Kidney capillary endothelial cell (primary cell): ENCODE results near the gene AIF1L.

ENCODE experiments used
- DNase-seq: peaks from one replicate; pipeline ENCODE4 v3.0.0-alpha.2; 2018; ENCODE audit warnings: low spot score

The AIF1L gene

DNA sequence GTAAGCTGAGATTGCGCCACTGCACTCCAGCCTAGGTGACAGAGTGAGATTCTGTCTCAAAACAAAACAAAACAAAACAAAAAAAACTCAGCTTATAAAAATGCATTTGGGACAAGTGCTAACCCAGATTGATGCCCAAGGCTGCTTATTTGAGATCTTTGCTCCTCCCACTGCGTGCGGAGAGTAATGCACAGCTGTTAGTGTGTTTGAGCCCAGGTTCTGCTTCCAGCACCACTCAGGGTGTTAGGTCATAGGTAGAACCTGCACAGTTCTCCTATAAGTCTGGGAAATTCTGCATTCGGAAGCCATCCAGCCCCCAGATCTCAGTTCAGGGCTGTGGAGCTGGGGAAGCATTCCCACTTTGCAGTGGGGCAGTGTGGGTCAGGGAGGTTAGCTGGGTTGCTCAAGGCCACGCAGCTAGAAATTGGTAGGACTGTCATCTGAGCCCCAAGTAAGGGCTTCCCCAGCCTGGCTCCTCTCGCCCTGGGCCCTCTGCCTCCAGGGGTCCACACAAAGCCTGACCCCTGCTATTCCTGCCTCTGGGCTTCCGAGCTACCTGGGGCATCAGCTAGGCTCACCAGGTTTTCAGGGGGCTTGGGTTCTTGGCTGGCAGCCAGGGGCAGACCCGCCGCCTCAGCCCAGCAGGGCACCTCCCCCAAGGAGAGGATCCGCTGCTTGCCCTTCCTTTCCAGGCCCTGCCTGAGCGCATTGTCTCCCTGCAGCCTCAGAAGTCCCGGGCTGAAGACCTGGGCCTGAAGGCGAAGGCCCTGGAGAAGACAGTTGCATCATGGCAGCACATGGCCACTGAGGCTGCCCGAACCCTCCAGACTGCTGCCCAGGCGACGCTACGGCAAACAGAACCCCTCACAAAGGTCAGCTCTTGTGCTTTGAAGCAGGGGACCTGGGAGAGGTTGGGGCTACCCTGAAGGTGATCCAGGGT is 17.6 kb upstream of the AIF1L start:
- no peak for DNase-seq

- no peak for DNase-seq
Measured at GRCh38 chr9:131080589-131080988, 15.7 kb upstream of the AIF1L start.

DNA sequence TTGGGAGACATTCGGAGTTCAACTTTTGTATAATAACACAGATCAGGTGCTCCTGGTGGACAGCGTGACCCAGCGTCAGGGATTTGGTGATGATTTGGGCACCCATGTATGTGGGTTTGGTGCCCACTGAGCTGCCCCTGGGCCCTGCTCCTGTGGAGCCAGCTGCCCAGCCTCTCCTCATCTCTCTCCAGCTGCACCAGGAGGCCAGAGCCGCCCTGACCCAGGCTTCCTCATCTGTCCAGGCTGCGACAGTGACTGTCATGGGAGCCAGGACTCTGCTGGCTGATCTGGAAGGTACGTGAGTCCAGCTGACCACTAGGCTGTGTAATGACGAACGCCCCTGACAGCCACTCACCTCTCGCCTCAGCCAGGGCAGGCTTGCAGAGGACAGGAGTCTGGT is 14.5 kb upstream of the AIF1L start:
- DNase-seq = no peak

GRCh38 chr9:131082774-131083512 is 13.4 kb upstream of the AIF1L start:
- no peak for DNase-seq

GRCh38 chr9:131084661-131085369 is 11.5 kb upstream of the AIF1L start:
- no peak for DNase-seq

DNA sequence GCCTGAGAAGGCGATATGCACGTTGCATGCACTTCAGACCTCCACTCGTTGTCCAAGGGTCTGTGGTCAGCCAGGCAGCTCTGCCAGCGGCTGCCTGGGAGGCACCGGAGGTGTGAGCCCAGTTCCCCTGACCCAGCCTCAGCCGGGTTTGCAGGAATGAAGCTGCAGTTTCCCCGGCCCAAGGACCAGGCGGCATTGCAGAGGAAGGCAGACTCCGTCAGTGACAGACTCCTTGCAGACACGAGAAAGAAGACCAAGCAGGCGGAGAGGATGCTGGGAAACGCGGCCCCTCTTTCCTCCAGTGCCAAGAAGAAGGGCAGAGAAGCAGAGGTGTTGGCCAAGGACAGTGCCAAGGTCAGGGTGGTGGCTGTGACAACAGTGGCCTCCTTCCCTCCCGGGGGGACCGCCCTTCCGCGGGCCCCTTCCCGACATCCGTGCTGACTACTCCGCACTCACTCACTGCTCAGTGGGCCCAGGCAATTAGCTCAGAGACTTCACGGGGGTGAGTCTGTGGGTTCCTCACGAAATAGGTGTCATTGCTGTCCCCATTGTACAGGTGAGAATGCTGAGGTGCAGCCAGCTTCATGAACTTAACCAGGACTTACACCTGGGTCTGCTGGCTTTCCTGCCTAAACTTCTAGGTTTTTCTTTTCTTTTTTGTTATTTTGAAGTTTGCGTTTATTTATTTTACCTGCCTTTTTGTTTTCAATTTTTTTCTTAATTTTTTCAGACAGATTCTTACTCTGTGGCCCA is 10.8 kb upstream of the AIF1L start:
- no peak for DNase-seq

DNA sequence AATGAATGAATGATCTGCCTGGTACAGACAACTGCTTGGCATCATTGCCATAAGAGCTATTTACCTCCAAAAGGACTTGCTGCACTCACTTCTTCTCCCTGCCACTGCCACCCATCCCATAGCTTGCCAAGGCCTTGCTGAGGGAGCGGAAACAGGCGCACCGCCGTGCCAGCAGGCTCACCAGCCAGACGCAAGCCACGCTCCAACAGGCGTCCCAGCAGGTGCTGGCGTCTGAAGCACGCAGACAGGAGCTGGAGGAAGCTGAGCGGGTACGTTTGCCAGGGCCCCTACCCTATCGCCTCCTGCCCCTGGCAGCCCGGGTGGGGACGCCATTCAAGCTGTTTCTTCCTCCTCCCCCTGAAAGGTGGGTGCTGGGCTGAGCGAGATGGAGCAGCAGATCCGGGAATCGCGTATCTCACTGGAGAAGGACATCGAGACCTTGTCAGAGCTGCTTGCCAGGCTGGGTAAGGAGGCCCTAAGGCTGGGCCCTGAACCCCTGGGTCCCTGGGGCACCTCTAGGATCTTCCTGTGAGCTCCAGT is 8.9 kb upstream of the AIF1L start:
- no peak for DNase-seq

DNA sequence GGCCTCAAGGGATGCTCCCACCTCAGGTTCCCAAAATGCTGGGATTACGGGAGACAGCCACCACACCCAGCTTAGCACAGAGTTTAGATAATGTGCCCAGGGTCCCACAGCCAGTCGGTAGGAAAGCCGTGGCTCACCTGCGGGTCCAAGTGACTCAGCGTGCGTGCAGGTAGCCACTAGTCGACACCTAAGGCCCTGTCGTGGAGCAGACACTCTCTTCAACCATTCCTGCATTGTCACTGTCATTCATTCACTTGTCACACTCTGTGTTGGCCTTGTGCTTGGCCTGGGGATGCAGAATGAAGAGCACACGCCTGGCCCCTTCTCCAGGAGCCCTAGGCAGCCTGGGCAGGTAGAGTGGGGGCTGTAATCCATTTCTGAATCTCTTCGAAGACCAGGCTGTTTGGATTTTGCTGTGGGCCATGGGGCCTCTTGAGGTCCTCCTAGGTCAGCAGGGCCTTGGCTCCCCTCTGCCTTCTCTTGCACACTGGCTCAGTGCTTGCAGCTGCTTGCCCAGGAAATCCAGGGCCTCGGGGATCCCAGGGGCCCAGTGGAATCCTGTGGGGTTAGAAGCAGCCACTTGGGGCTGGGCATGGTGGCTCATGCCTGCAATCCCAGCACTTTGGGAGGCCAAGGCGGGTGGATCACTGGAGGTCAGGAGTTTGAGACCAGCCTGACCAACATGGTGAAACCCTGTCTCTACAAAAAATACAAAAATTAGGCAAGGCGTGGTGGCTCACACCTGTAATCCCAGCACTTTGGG is 6.1 kb upstream of the AIF1L start:
- no peak for DNase-seq

GRCh38 chr9:131091352-131091992 is 4.9 kb upstream of the AIF1L start:
- no peak for DNase-seq

GRCh38 chr9:131092030-131092429 is 4.3 kb upstream of the AIF1L start:
- no peak for DNase-seq

GRCh38 chr9:131092548-131093440 is 3.5 kb upstream of the AIF1L start:
- DNase-seq = no peak

DNA sequence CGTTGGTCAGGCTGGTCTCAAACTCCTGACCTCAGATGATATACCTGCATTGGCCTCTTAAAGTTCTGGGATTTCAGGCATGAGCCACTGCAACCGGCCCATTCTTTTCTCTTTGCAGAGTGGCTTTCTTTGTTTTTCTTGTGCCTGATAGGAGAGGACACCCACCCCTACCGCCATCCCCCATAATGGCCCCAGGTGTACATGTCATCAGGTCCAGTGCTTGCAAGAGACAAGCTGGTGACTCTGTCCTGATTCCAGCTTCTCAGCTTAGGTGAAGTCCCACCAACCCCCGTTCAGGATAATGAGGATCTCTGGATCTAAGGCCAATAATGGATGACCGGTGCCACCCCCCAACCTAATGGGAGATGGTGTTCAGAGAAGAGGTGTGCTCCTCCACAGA is 2.3 kb upstream of the AIF1L start:
- no peak for DNase-seq

DNA sequence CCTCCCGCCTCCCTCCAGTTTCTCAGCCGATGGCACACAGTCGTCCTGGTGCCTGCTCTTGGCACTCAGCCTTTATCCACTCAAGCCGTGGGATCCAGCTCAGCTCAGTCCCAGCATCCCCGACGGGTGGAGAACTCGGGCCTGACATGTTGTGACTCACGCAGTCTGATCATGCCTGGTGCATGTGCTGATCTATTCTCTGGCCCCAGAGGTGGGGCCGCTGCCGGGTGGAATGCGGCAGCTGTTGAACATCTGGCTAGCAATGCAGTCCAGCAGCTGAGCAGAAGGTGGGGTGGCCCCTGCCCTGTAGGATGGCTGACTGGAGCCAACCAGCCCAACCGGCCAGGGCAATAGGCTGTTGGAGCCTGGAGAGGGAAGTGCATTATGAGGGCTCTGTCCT is 1.7 kb upstream of the AIF1L start:
- no peak for DNase-seq

GRCh38 chr9:131095666-131096268 is 564 bp upstream of the AIF1L start:
- DNase-seq = no peak

DNA sequence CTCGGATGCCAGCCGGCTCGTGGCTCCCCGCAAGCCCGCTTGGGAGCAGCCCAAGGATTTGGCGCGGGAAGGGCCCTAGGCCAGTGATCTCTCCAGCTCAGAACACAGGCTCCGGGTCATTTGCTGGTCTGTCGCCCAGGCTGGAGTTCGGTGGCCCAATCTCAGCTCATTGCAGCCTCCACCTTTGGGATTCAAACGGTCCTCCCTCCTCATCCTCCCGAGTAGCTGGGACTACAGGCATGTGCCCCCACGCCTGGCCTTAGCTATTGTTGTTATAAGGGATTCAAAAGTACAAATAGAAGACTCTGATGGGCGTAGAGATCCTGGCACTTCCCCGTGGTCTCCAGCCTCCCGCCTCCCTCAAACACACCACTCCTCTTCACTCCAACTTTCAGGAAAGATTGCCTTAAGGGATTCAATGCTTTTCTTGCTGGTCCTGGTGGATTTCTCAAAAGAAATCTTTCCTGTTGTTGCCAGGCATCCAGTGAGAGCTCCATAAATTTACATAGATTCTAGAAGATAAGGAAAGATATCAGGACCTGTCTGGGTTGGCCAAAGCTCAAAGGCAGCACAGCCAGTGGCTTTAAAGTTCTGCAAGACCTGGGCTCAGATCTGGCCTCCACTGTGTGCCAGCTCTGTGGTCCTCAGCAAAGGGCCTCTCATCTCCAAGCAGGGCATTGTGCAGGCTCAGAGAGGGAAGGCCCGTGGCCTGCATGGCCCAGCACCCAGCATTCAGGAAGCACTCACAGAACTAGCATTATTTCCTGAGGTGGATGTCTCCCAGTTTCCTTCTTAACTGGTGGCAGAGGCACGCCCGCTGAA is 1.0 kb downstream of the AIF1L start:
- no peak for DNase-seq

DNA sequence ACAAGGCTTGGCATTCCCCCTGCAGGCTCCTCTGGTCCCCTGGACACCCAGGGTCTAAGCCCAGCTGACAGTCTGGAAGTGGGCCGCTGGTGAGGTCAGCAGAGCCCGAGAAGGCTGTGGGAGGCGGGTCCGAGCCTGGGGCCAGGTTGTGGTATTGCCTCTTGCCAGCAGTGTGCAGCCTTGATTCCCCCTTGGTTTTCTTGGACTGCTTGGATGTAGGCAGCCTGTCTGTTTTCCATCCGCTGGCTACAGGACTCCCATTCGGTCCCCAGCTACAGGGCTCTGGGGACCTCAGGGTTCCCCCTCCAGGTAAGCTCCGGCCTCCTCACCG is 1.6 kb downstream of the AIF1L start:
- DNase-seq = no peak

GRCh38 chr9:131098391-131099101 is 2.2 kb downstream of the AIF1L start:
- no peak for DNase-seq
